GM23338 (cell line): ENCODE results near the gene KAZN. TPM values are rescaled to one million over a fixed set of nuclear protein-coding genes. Genes with fewer than 3 reads are reported as not detected.

Experiments used
- ATAC-seq: fragments of 200-7000 bp; cut with Tn5 transposase; 3 replicates; pipeline ENCODE4 v1.9.1; 2020
- DNase-seq: peaks from one replicate; pipeline ENCODE4 v3.0.0-alpha.2; 2015; ENCODE audit warnings: low spot score
- H2AFZ ChIP-seq: fragments of 200-600 bp; sonication (generic); 2 replicates; pipeline ENCODE4 v1.8.0; 2016; ENCODE audit warnings: antibody characterized with exemption, mild to moderate bottlenecking, moderate library complexity
- H3F3A ChIP-seq: fragments of 200-600 bp; sonication (generic); replicated peaks from 2 replicates; pipeline ENCODE4 v1.8.0; 2017; ENCODE audit warnings: antibody characterized with exemption, mixed run types, low read depth
- H3K27ac ChIP-seq: fragments of 200-600 bp; sonication (generic); 2 replicates; pipeline ENCODE4 v1.6.1; 2016; ENCODE audit warnings: low read depth
- H3K27me3 ChIP-seq: fragments of 200-600 bp; sonication (generic); 2 replicates; pipeline ENCODE4 v1.8.0; 2016; ENCODE audit warnings: mild to moderate bottlenecking, mixed run types, moderate library complexity; ENCODE audit not compliant: insufficient read depth
- H3K36me3 ChIP-seq: fragments of 200-600 bp; sonication (generic); 2 replicates; pipeline ENCODE4 v1.8.0; 2016; ENCODE audit warnings: mild to moderate bottlenecking; ENCODE audit not compliant: insufficient read depth
- H3K4me1 ChIP-seq: fragments of 200-600 bp; sonication (generic); 2 replicates; pipeline ENCODE4 v1.8.0; 2016; ENCODE audit warnings: mild to moderate bottlenecking, moderate library complexity; ENCODE audit not compliant: insufficient read depth
- H3K4me2 ChIP-seq: fragments of 200-600 bp; sonication (generic); 2 replicates; pipeline ENCODE4 v1.7.1; 2017; ENCODE audit warnings: mixed run types
- H3K4me3 ChIP-seq: fragments of 200-600 bp; sonication (generic); 2 replicates; pipeline ENCODE4 v1.6.1; 2016; ENCODE audit warnings: mixed run types
- H3K79me2 ChIP-seq: fragments of 200-600 bp; sonication (generic); replicated peaks from 2 replicates; pipeline ENCODE4 v1.8.0; 2017; ENCODE audit warnings: mild to moderate bottlenecking; ENCODE audit not compliant: insufficient read depth
- H3K9me2 ChIP-seq: fragments of 200-600 bp; sonication (generic); 2 replicates; pipeline ENCODE4 v1.8.0; 2017; ENCODE audit not compliant: insufficient read depth
- H4K20me1 ChIP-seq: fragments of 200-600 bp; sonication (generic); replicated peaks from 2 replicates; pipeline ENCODE4 v1.8.0; 2017; ENCODE audit warnings: mild to moderate bottlenecking; ENCODE audit not compliant: insufficient read depth
- H3K27ac Mint-ChIP-seq: 2 replicates; pipeline ENCODE4 v1.8.0; 2020; ENCODE audit warnings: inconsistent platforms, mild to moderate bottlenecking, moderate library complexity, mixed read lengths
- H3K27me3 Mint-ChIP-seq: 3 replicates; pipeline ENCODE4 v1.8.0; 2022; ENCODE audit warnings: low read depth, mild to moderate bottlenecking, moderate library complexity, mixed read lengths, inconsistent platforms; ENCODE audit not compliant: insufficient read depth, poor library complexity
- H3K36me3 Mint-ChIP-seq: 3 replicates; pipeline ENCODE4 v1.8.0; 2021; ENCODE audit warnings: low read depth, mild to moderate bottlenecking, inconsistent platforms, moderate library complexity, mixed read lengths
- H3K4me1 Mint-ChIP-seq: 3 replicates; pipeline ENCODE4 v1.8.0; 2020; ENCODE audit warnings: mild to moderate bottlenecking, inconsistent platforms, mixed read lengths
- H3K4me3 Mint-ChIP-seq: 3 replicates; pipeline ENCODE4 v1.8.0; 2021; ENCODE audit warnings: moderate library complexity, mild to moderate bottlenecking, inconsistent platforms, mixed read lengths
- H3K9me3 Mint-ChIP-seq: 3 replicates; pipeline ENCODE4 v1.8.0; 2020; ENCODE audit warnings: moderate library complexity, mild to moderate bottlenecking, inconsistent platforms, mixed read lengths
- CREB1 ChIP-seq: fragments of 250-450 bp; sonication (Bioruptor Pico); IDR thresholded peaks from 2 replicates; pipeline ENCODE4 v1.5.0; 2020; ENCODE audit warnings: low read depth, mild to moderate bottlenecking, moderate library complexity
- ETS1 ChIP-seq: IDR thresholded peaks from 2 replicates; pipeline ENCODE4 v1.6.1; 2016; ENCODE audit warnings: antibody characterized with exemption
- EZH2 ChIP-seq: fragments of 200-600 bp; sonication (generic); IDR thresholded peaks from one replicate; pipeline ENCODE4 v1.8.0; 2017; ENCODE audit warnings: antibody characterized with exemption, mild to moderate bottlenecking, low read depth; ENCODE audit not compliant: unreplicated experiment
- EZH2phosphoT487 ChIP-seq: fragments of 200-600 bp; sonication (generic); IDR thresholded peaks from one replicate; pipeline ENCODE4 v1.8.1; 2018; ENCODE audit warnings: antibody characterized with exemption; ENCODE audit not compliant: unreplicated experiment
- JUNB ChIP-seq: IDR thresholded peaks from one replicate; pipeline ENCODE4 v1.6.1; 2016; ENCODE audit warnings: antibody characterized with exemption; ENCODE audit not compliant: unreplicated experiment
- NANOG ChIP-seq: IDR thresholded peaks from 2 replicates; pipeline ENCODE4 v1.6.1; 2016; ENCODE audit warnings: antibody characterized with exemption, borderline replicate concordance
- POLR2AphosphoS5 ChIP-seq: IDR thresholded peaks from 2 replicates; pipeline ENCODE4 v1.6.1; 2016; ENCODE audit warnings: antibody characterized with exemption, low read depth
- REST ChIP-seq: IDR thresholded peaks from one replicate; pipeline ENCODE4 v1.6.1; 2018; ENCODE audit warnings: antibody characterized with exemption; ENCODE audit not compliant: unreplicated experiment
- STAT1 ChIP-seq: IDR thresholded peaks from one replicate; pipeline ENCODE4 v1.6.1; 2016; ENCODE audit warnings: antibody characterized with exemption; ENCODE audit not compliant: unreplicated experiment
- ZNF114 ChIP-seq: fragments of 250-450 bp; sonication (Bioruptor Pico); IDR thresholded peaks from 2 replicates; pipeline ENCODE4 v1.5.0; 2020; ENCODE audit warnings: mild to moderate bottlenecking, moderate library complexity
- ZNF331 ChIP-seq: fragments of 250-450 bp; sonication (Bioruptor Pico); IDR thresholded peaks from 2 replicates; pipeline ENCODE4 v1.5.0; 2020; ENCODE audit warnings: low read depth, mild to moderate bottlenecking, moderate library complexity
- ZNF462 ChIP-seq: fragments of 250-450 bp; sonication (Bioruptor Pico); IDR thresholded peaks from 2 replicates; pipeline ENCODE4 v1.5.0; 2020; ENCODE audit warnings: mild to moderate bottlenecking, moderate library complexity
- polyA plus RNA-seq: library from polyadenylated mRNA; unstranded; fragments of >200 nt; fragmentation: Nextera tagmentation; extraction: Ambion mirVana; gene quantifications from 2 replicates; pipeline ENCODE4 v1.2.1, GENCODE V29; 2016
- total RNA-seq: library from RNA; depleted of rRNA; stranded (reverse); fragments of >200 nt; shearing (Covaris generic); gene quantifications from 2 replicates; pipeline ENCODE4 v1.2.3, GENCODE V29; 2014
- TF ChIP-seq, protein P1 (sequence below), 2 experiments: fragments of 200-600 bp in 1 of 2; sonication (generic) in 1 of 2; conservative IDR thresholded peaks; 2 replicates each; pipeline versions ENCODE4 v1.5.1 to v1.6.1; 2016 to 2017; ENCODE audit warnings: antibody characterized with exemption in 2 of 2, low read depth in 2 of 2, mild to moderate bottlenecking in 2 of 2, moderate library complexity in 1 of 2

KAZN gene
- total and polyA plus RNA-seq, 2 experiments from 2014 or later, result 9.9 to 15.0 TPM

GRCh38 chr1:14903922-14904321 lies 305.4 kb downstream of the KAZN start:
- no peaks in the 10 kb centered on the region for H3K9me2 ChIP-seq
- Mint-ChIP-seq H3K27ac (no peak overlapping the region), H3K9me3 (no peaks in the 10 kb centered on the region; the same call in 2 of the 3 replicates), H3K4me3 (no peak overlapping the region), H3K27me3 (peaks cover 4% of the 10 kb centered on the region), H3K4me1 (peaks cover 6% of the 10 kb centered on the region), H3K36me3 (no peaks in the 10 kb centered on the region)
- H3K4me3 ChIP-seq, result no peak overlapping the region
- H3K27ac ChIP-seq, result no peak overlapping the region
- no peaks in the 10 kb centered on the region for H3F3A ChIP-seq
- DNase-seq (no peak), ATAC-seq (no peak)
- no peaks in the 10 kb centered on the region for H3K36me3 ChIP-seq
- no peaks in the 10 kb centered on the region for H3K27me3 ChIP-seq
- H4K20me1 ChIP-seq, result no peaks in the 10 kb centered on the region
- no peaks in the 10 kb centered on the region for H3K79me2 ChIP-seq
- H3K4me1 ChIP-seq, result no peaks in the 10 kb centered on the region
- no peak overlapping the region for H2AFZ ChIP-seq
- no peak for TF ChIP-seq ZNF114 (CRISPR knock-in tag)
- no peak for TF ChIP-seq ZNF462
- TF ChIP-seq EZH2, result no peak
- TF ChIP-seq NANOG, result no peak
- no peak for TF ChIP-seq CREB1 (CRISPR knock-in tag)
- no peak for TF ChIP-seq POLR2AphosphoS5
- TF ChIP-seq STAT1, result no peak
- TF ChIP-seq ZNF331, result no peak
- no peak for TF ChIP-seq EZH2phosphoT487
- no peak for TF ChIP-seq JUNB
- TF ChIP-seq ETS1, result no peak
- no peak for TF ChIP-seq REST
- TF ChIP-seq, protein P1, sequence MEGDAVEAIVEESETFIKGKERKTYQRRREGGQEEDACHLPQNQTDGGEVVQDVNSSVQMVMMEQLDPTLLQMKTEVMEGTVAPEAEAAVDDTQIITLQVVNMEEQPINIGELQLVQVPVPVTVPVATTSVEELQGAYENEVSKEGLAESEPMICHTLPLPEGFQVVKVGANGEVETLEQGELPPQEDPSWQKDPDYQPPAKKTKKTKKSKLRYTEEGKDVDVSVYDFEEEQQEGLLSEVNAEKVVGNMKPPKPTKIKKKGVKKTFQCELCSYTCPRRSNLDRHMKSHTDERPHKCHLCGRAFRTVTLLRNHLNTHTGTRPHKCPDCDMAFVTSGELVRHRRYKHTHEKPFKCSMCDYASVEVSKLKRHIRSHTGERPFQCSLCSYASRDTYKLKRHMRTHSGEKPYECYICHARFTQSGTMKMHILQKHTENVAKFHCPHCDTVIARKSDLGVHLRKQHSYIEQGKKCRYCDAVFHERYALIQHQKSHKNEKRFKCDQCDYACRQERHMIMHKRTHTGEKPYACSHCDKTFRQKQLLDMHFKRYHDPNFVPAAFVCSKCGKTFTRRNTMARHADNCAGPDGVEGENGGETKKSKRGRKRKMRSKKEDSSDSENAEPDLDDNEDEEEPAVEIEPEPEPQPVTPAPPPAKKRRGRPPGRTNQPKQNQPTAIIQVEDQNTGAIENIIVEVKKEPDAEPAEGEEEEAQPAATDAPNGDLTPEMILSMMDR (conservative IDR thresholded peaks at IDR 0.05; ENCODE audit: low read depth in 2 of 2), result no peak
- no peak overlapping the region for H3K4me2 ChIP-seq
